ENCODE results near the gene CD1C.

DNA sequence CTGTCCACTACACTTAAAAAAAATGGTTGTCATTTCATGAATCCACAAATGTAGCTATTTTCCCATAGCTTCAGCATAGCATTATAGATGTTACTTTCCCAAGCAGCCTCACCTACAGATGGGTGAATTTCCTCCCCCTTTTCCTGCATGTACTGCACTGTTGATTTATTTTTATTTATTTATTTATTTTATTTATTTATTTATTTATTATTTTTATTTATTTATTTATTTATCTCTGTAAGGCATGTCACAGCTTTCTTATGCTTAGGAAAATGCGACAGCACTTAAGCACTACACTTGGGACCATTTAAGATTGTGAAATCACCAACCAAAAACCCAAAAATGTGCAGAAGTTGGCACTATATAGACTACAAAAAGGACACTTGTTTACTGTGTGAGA is 30.6 kb upstream of the CD1C start:
- no peak for TF ChIP-seq CBX8 (IDR thresholded peaks at IDR 0.05)
- TF ChIP-seq POLR2A (IDR thresholded peaks at IDR 0.05; ENCODE audit: low read length) = no peak
- no peak for TF ChIP-seq PHF8 (IDR thresholded peaks at IDR 0.05; ENCODE audit: borderline replicate concordance, low read depth)
- TF ChIP-seq, protein P1, sequence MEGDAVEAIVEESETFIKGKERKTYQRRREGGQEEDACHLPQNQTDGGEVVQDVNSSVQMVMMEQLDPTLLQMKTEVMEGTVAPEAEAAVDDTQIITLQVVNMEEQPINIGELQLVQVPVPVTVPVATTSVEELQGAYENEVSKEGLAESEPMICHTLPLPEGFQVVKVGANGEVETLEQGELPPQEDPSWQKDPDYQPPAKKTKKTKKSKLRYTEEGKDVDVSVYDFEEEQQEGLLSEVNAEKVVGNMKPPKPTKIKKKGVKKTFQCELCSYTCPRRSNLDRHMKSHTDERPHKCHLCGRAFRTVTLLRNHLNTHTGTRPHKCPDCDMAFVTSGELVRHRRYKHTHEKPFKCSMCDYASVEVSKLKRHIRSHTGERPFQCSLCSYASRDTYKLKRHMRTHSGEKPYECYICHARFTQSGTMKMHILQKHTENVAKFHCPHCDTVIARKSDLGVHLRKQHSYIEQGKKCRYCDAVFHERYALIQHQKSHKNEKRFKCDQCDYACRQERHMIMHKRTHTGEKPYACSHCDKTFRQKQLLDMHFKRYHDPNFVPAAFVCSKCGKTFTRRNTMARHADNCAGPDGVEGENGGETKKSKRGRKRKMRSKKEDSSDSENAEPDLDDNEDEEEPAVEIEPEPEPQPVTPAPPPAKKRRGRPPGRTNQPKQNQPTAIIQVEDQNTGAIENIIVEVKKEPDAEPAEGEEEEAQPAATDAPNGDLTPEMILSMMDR (IDR thresholded peaks at IDR 0.05) = no peak
- TF ChIP-seq EP300 (IDR thresholded peaks at IDR 0.05) = no peak
- no peak for TF ChIP-seq JUN (IDR thresholded peaks at IDR 0.05)
- TF ChIP-seq RNF2 (IDR thresholded peaks at IDR 0.05; ENCODE audit: borderline replicate concordance, low read depth) = no peak
- TF ChIP-seq SREBF2 (IDR thresholded peaks at IDR 0.05) = no peak
- no peak for TF ChIP-seq RAD21 (conservative IDR thresholded peaks at IDR 0.05 in 1 of 2, IDR thresholded peaks at IDR 0.05 in 1 of 2)

Data from A549 (cell line).